Activated CD8-positive, alpha-beta T cell treated with anti-CD3 and anti-CD28 coated beads for 36 hours (primary cell): ENCODE measurements around the gene PLA2G2F. TPM values are rescaled to one million over a fixed set of nuclear protein-coding genes. Genes with fewer than 3 reads are reported as not detected.

Source experiments
- ATAC-seq: fragments of 200-7000 bp; cut with Tn5 transposase; one replicate; pipeline ENCODE4 v1.10.0; 2021; ENCODE audit warnings: mild to moderate bottlenecking, moderate library complexity
- CTCF ChIA-PET: fragments of 350-600 bp; sonication (Branson Sonifier 250); formaldehyde crosslinking; loops from one replicate; lab custom pipeline; 2021; ENCODE audit warnings: antibody characterized with exemption; lab: Charles Lee
- POLR2A ChIA-PET: fragments of 350-600 bp; sonication (Branson Sonifier 250); formaldehyde crosslinking; loops from one replicate; lab custom pipeline; 2021; ENCODE audit warnings: antibody characterized with exemption; lab: Charles Lee
- DNase-seq: peaks from one replicate; pipeline ENCODE4 v3.0.0-alpha.2; 2020
- H3K27ac Mint-ChIP-seq: one replicate; pipeline ENCODE4 v1.8.0; 2021; ENCODE audit warnings: mild to moderate bottlenecking, mixed read lengths
- H3K27me3 Mint-ChIP-seq: one replicate; pipeline ENCODE4 v1.8.0; 2021; ENCODE audit warnings: mixed read lengths
- H3K36me3 Mint-ChIP-seq: one replicate; pipeline ENCODE4 v1.8.0; 2021; ENCODE audit warnings: low read depth, mixed read lengths
- H3K4me1 Mint-ChIP-seq: one replicate; pipeline ENCODE4 v1.8.0; 2021; ENCODE audit warnings: low read depth, mixed read lengths
- H3K4me3 Mint-ChIP-seq: one replicate; pipeline ENCODE4 v1.8.0; 2021; ENCODE audit warnings: mild to moderate bottlenecking, moderate library complexity, mixed read lengths
- H3K9me3 Mint-ChIP-seq: one replicate; pipeline ENCODE4 v1.8.0; 2021; ENCODE audit warnings: mixed read lengths
- intact Hi-C: fragments of 100-400 bp; cut with micrococcal nuclease; formaldehyde crosslinking; loops from one replicate; pipeline ENCODE4 v1.10.0; 2022
- total RNA-seq, 2 experiments: library from RNA; stranded (reverse); gene quantifications; one replicate each; pipeline ENCODE4 v1.2.3, GENCODE V29; 2021
- TF ChIP-seq, protein P1 (sequence below): fragments of 200-600 bp; IDR thresholded peaks from one replicate; pipeline ENCODE4 v1.8.0; 2022; ENCODE audit warnings: antibody characterized with exemption, mild to moderate bottlenecking

PLA2G2F gene
- total RNA-seq, 2 experiments from 2014 or later = not detected

GRCh38 chr1:20192871-20193411 lies 53.8 kb downstream of the PLA2G2F start:
- TF ChIP-seq, protein P1, sequence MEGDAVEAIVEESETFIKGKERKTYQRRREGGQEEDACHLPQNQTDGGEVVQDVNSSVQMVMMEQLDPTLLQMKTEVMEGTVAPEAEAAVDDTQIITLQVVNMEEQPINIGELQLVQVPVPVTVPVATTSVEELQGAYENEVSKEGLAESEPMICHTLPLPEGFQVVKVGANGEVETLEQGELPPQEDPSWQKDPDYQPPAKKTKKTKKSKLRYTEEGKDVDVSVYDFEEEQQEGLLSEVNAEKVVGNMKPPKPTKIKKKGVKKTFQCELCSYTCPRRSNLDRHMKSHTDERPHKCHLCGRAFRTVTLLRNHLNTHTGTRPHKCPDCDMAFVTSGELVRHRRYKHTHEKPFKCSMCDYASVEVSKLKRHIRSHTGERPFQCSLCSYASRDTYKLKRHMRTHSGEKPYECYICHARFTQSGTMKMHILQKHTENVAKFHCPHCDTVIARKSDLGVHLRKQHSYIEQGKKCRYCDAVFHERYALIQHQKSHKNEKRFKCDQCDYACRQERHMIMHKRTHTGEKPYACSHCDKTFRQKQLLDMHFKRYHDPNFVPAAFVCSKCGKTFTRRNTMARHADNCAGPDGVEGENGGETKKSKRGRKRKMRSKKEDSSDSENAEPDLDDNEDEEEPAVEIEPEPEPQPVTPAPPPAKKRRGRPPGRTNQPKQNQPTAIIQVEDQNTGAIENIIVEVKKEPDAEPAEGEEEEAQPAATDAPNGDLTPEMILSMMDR = no peak
- Mint-ChIP-seq H3K36me3 (no peaks in the 10 kb centered on the region), H3K4me3 (no peak overlapping the region), H3K9me3 (no peaks in the 10 kb centered on the region), H3K27ac (no peak overlapping the region), H3K4me1 (peaks cover 11% of the 10 kb centered on the region), H3K27me3 (peaks cover 42% of the 10 kb centered on the region)
- DNase-seq (no peak), ATAC-seq (no peak)
- POLR2A ChIA-PET = no interaction called here
- intact Hi-C loops = no loop called here
- CTCF ChIA-PET = interaction anchor here (0.7 to 5.4 kb wide), 9 partner anchors 12 to 310 kb away, joined by 3 to 57 read pairs (median 3); partner anchors contain the start of gene OTUD3

DNA sequence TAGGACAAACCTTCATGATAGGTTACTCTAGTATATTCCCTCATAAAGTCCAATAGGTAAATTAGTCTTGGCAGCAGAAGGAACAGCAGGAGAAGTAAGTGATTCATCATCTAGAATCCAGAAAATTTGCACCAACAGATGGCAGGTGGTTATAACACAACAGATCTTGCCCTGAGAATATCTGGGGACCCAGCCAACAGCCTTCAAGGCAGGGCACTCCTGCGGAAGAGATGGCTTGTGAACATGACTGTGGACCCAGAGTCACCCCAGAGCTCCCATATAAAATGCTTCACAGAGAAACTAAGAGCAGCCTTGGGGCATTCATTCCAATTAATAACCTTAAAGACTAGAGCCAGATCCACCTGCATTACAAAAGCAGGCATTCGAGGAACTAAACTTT lies 55.1 kb downstream of the PLA2G2F start:
- ChIA-PET POLR2A (interaction anchor here (0.9 to 1.1 kb wide), 3 partner anchors 12 to 276 kb away, joined by 3 read pairs; no protein-coding TSS in a partner anchor), CTCF (interaction anchor here (1.0 to 5.4 kb wide), 14 partner anchors 11 to 300 kb away, joined by 3 to 57 read pairs (median 17); no protein-coding TSS in a partner anchor)
- TF ChIP-seq, protein P1 = no peak
- Mint-ChIP-seq H3K27me3 (peaks cover 38% of the 10 kb centered on the region), H3K4me3 (no peak overlapping the region), H3K27ac (no peak overlapping the region), H3K4me1 (peaks cover 4% of the 10 kb centered on the region), H3K36me3 (no peaks in the 10 kb centered on the region), H3K9me3 (no peaks in the 10 kb centered on the region)
- ATAC-seq (no peak), DNase-seq (no peak)
- intact Hi-C loops = no loop called here

DNA sequence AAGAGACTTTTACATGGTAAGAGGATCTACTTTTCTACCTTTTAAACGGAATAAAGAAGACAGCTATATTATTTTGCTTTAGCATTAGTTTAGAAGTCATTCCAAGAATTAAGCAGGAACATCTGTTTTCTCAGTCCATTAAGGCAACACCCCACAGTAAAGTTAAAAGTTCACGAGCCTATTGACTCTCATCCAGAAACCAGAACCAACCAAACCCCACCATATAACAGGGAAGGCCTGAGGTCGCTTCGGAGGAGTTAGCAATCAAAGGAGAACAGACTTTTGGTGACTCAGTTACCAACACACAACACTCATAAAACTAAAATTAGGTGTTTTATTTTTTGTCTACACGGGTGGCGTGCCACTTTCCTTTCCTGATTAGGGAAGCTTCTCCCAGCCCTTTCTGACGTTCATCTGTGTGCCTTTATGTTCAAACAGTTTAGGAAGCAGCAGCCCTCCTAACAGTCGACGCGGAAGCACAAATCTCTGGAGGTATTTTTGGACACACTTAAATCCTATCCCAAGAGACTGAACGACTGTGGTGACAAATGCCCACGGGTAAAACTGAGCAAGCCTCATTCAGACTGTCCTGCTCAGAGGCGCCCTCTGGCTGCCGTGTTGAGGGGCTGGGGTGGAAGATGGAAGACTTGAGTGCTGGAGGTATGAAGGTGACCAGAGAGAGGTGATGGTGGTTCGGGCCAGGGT lies 55.8 kb downstream of the PLA2G2F start:
- Mint-ChIP-seq H3K27ac (no peak overlapping the region), H3K4me3 (no peak overlapping the region), H3K9me3 (no peaks in the 10 kb centered on the region), H3K4me1 (peaks cover 4% of the 10 kb centered on the region), H3K36me3 (no peaks in the 10 kb centered on the region), H3K27me3 (peaks cover 38% of the 10 kb centered on the region)
- intact Hi-C loops = loop anchor here (5.0 kb wide), 1 partner anchor 33 kb away; no protein-coding TSS in a partner anchor
- ChIA-PET CTCF (interaction anchor here (0.7 to 5.4 kb wide), 23 partner anchors 11 to 305 kb away, joined by 3 to 57 read pairs (median 5); no protein-coding TSS in a partner anchor), POLR2A (interaction anchor here (0.6 to 1.1 kb wide), 2 partner anchors 41 to 103 kb away, joined by 3 read pairs; no protein-coding TSS in a partner anchor)
- TF ChIP-seq, protein P1 = peak; percentile 93
- ATAC-seq (peak; percentile 89), DNase-seq (peak; percentile 83)

GRCh38 chr1:20195462-20195780 lies 56.3 kb downstream of the PLA2G2F start:
- Mint-ChIP-seq H3K27ac (no peak overlapping the region), H3K4me3 (no peak overlapping the region), H3K4me1 (peaks cover 4% of the 10 kb centered on the region), H3K27me3 (peaks cover 39% of the 10 kb centered on the region), H3K9me3 (no peaks in the 10 kb centered on the region), H3K36me3 (no peaks in the 10 kb centered on the region)
- ChIA-PET CTCF (interaction anchor here (0.7 to 5.4 kb wide), 21 partner anchors 11 to 305 kb away, joined by 3 to 57 read pairs (median 4); no protein-coding TSS in a partner anchor), POLR2A (interaction anchor here (0.6 kb wide), 1 partner anchor 42 kb away, joined by 3 read pairs; no protein-coding TSS in a partner anchor)
- ATAC-seq (no peak), DNase-seq (no peak)
- intact Hi-C loops = loop anchor here (5.0 kb wide), 1 partner anchor 33 kb away; no protein-coding TSS in a partner anchor
- TF ChIP-seq, protein P1 = peak; percentile 53
